SK-N-SH (cell line): ENCODE data around the gene PPM1N. TPM values are rescaled to one million over a fixed set of nuclear protein-coding genes. Genes with fewer than 3 reads are reported as not detected.

Experiments used
- CTCF ChIA-PET: fragments of 300-600, 350-600 bp; formaldehyde crosslinking; extraction: SDS; loops from one replicate; lab custom pipeline; 2021; lab: Yijun Ruan, JAX
- POLR2A ChIA-PET: fragments of 350-600 bp; sonication (Branson Sonifier 250); formaldehyde crosslinking; extraction: SDS; loops from one replicate; lab custom pipeline; 2020; ENCODE audit warnings: antibody characterized with exemption, inconsistent platforms; lab: Yijun Ruan, JAX
- DNase-seq: peaks from one replicate; pipeline ENCODE4 v3.0.0; 2012
- H2AFZ ChIP-seq: fragments of 200-600 bp; sonication (generic); 2 replicates; pipeline ENCODE4 v1.8.1; 2016; ENCODE audit warnings: antibody characterized with exemption, mild to moderate bottlenecking, low read depth
- H3F3A ChIP-seq: fragments of 200-600 bp; sonication (generic); replicated peaks from 2 replicates; pipeline ENCODE3; 2016; ENCODE audit warnings: antibody characterized with exemption, mild to moderate bottlenecking; ENCODE audit not compliant: insufficient read depth
- H3K27ac ChIP-seq, 2 experiments: fragments of 200-500 bp in 1 of 2; fragments of 200-600 bp in 1 of 2; sonication (Bioruptor generic) in 1 of 2; sonication (generic), shearing (Covaris generic) in 1 of 2; 2 replicates each; pipeline versions ENCODE4 v1.5.1 to v1.6.1; 2014 to 2016; ENCODE audit warnings: low read depth in 2 of 2, inconsistent platforms in 1 of 2, low read length in 1 of 2, mild to moderate bottlenecking in 1 of 2, mixed read lengths in 1 of 2
- H3K27me3 ChIP-seq: fragments of 200-600 bp; sonication (generic), shearing (Covaris generic); 2 replicates; pipeline ENCODE4 v1.6.1; 2016; ENCODE audit warnings: mixed run types; ENCODE audit not compliant: insufficient read depth
- H3K36me3 ChIP-seq, 2 experiments: fragments of 200-500 bp in 1 of 2; fragments of 200-600 bp in 1 of 2; sonication (Bioruptor generic) in 1 of 2; sonication (generic) in 1 of 2; replicated peaks in 1 of 2; 2 replicates each; pipeline versions ENCODE3 to v1.5.1; 2014 to 2016; ENCODE audit warnings: low read length in 1 of 2, mild to moderate bottlenecking in 1 of 2; ENCODE audit not compliant: insufficient read depth in 2 of 2, control insufficient read depth in 1 of 2
- H3K4me1 ChIP-seq, 2 experiments: fragments of 200-500 bp in 1 of 2; fragments of 200-600 bp in 1 of 2; sonication (Bioruptor generic) in 1 of 2; sonication (generic), shearing (Covaris generic) in 1 of 2; 2 replicates each; pipeline versions ENCODE4 v1.5.1 to v1.6.1; 2014 to 2016; ENCODE audit warnings: low read depth in 1 of 2, low read length in 1 of 2, mixed run types in 1 of 2; ENCODE audit not compliant: insufficient read depth in 2 of 2, control insufficient read depth in 1 of 2
- H3K4me2 ChIP-seq: fragments of 200-600 bp; sonication (generic), shearing (Covaris generic); 2 replicates; pipeline ENCODE4 v1.6.1; 2017; ENCODE audit warnings: mixed run types
- H3K4me3 ChIP-seq, 2 experiments: fragments of 200-500 bp in 1 of 2; fragments of 200-600 bp in 1 of 2; sonication (Bioruptor generic) in 1 of 2; sonication (generic), shearing (Covaris generic) in 1 of 2; 2 replicates each; pipeline versions ENCODE4 v1.5.1 to v1.8.1; 2014 to 2016; ENCODE audit warnings: low read depth in 2 of 2, inconsistent platforms in 1 of 2, low read length in 1 of 2, mild to moderate bottlenecking in 1 of 2, mixed read lengths in 1 of 2, moderate library complexity in 1 of 2
- H3K79me2 ChIP-seq: fragments of 200-600 bp; sonication (generic); 2 replicates; pipeline ENCODE4 v1.8.1; 2017; ENCODE audit warnings: mild to moderate bottlenecking; ENCODE audit not compliant: insufficient read depth
- H3K9ac ChIP-seq: fragments of 200-600 bp; sonication (generic); 2 replicates; pipeline ENCODE4 v1.6.1; 2017; ENCODE audit warnings: mixed run types
- H3K9me2 ChIP-seq: fragments of 200-600 bp; sonication (generic); 2 replicates; pipeline ENCODE4 v1.6.1; 2017; ENCODE audit warnings: mixed run types
- H3K9me3 ChIP-seq: fragments of 200-600 bp; sonication (generic); 2 replicates; pipeline ENCODE4 v1.6.1; 2017; ENCODE audit warnings: mixed run types, mild to moderate bottlenecking, moderate library complexity
- H4K20me1 ChIP-seq: fragments of 200-600 bp; sonication (generic); 2 replicates; pipeline ENCODE4 v1.6.1; 2017; ENCODE audit warnings: mild to moderate bottlenecking, mixed run types; ENCODE audit not compliant: insufficient read depth
- CHD2 ChIP-seq: fragments of 150-350 bp; IDR thresholded peaks from 2 replicates; pipeline ENCODE4 v1.6.1; 2018; ENCODE audit warnings: low read length; ENCODE audit not compliant: partially characterized antibody
- CTCF ChIP-seq: fragments of 200-600 bp; sonication (generic); IDR thresholded peaks from 2 replicates; pipeline ENCODE4 v1.6.1; 2017; ENCODE audit warnings: antibody characterized with exemption, mild to moderate bottlenecking, moderate library complexity
- EZH2phosphoT487 ChIP-seq: fragments of 200-600 bp; sonication (generic); IDR thresholded peaks from 2 replicates; pipeline ENCODE4 v1.6.1; 2017; ENCODE audit warnings: low read depth, mixed run types, mild to moderate bottlenecking, antibody characterized with exemption, moderate library complexity, borderline replicate concordance
- FOSL2 ChIP-seq: IDR thresholded peaks from 2 replicates; pipeline ENCODE4 v1.4.0; 2012; ENCODE audit warnings: low read depth, mild to moderate bottlenecking, moderate library complexity, borderline replicate concordance
- FOXJ3 ChIP-seq: sonication (generic); formaldehyde crosslinking; IDR thresholded peaks from 2 replicates; pipeline ENCODE4 v1.5.1; 2020; ENCODE audit warnings: mild to moderate bottlenecking, missing genetic modification reagents
- FOXM1 ChIP-seq: IDR thresholded peaks from 2 replicates; pipeline ENCODE4 v1.4.0; 2012; ENCODE audit warnings: low read depth, mild to moderate bottlenecking
- GABPA ChIP-seq: IDR thresholded peaks from 2 replicates; pipeline ENCODE4 v1.4.0; 2012; ENCODE audit warnings: low read depth, mild to moderate bottlenecking
- GATA2 ChIP-seq: sonication (generic); formaldehyde crosslinking; IDR thresholded peaks from 2 replicates; pipeline ENCODE4 v1.5.0; 2020; ENCODE audit warnings: mild to moderate bottlenecking, missing genetic modification reagents
- JUND ChIP-seq: IDR thresholded peaks from 2 replicates; pipeline ENCODE4 v1.4.0; 2012
- MEF2A ChIP-seq: IDR thresholded peaks from 2 replicates; pipeline ENCODE4 v1.4.0; 2012; ENCODE audit warnings: low read depth, borderline replicate concordance
- NRF1 ChIP-seq: IDR thresholded peaks from 2 replicates; pipeline ENCODE4 v1.6.1; 2012; ENCODE audit warnings: low read depth, mild to moderate bottlenecking, low read length
- PBX3 ChIP-seq: IDR thresholded peaks from 2 replicates; pipeline ENCODE4; 2012
- POLR2AphosphoS5 ChIP-seq: IDR thresholded peaks from 2 replicates; pipeline ENCODE4 v1.6.1; 2012; ENCODE audit warnings: low read depth, low read length
- RCOR1 ChIP-seq: fragments of 150-350 bp; IDR thresholded peaks from 2 replicates; pipeline ENCODE4 v1.6.1; 2017; ENCODE audit warnings: antibody characterized with exemption, low read length
- RFX5 ChIP-seq: IDR thresholded peaks from 2 replicates; pipeline ENCODE4 v1.6.1; 2012; ENCODE audit warnings: mild to moderate bottlenecking, improper control_type of control experiment, low read length
- RXRA ChIP-seq: IDR thresholded peaks from 2 replicates; pipeline ENCODE4 v1.4.0; 2012; ENCODE audit warnings: low read depth, mild to moderate bottlenecking, borderline replicate concordance
- TAF1 ChIP-seq: IDR thresholded peaks from 2 replicates; pipeline ENCODE4 v1.6.1; 2012; ENCODE audit warnings: low read depth, mild to moderate bottlenecking, low read length, moderate library complexity, borderline replicate concordance
- TCF12 ChIP-seq: IDR thresholded peaks from 2 replicates; pipeline ENCODE4 v1.4.0; 2012
- TEAD4 ChIP-seq: IDR thresholded peaks from 2 replicates; pipeline ENCODE4 v1.4.0; 2012; ENCODE audit warnings: mild to moderate bottlenecking, borderline replicate concordance; ENCODE audit not compliant: insufficient read depth
- WGBS: methylation state at CpG from one replicate; pipeline ENCODE4 v1.1.6; 2017; ENCODE audit warnings: low lambda C conversion rate; 5-methylcytosine and 5-hydroxymethylcytosine counted together
- polyA plus RNA-seq, 3 experiments: library from polyadenylated mRNA; depleted of rRNA; stranded (reverse); fragments of >200 nt; gene quantifications; 2 replicates each; pipeline ENCODE4 v1.2.3, GENCODE V29; 2012
- TF ChIP-seq, protein P1 (sequence below): IDR thresholded peaks from 2 replicates; pipeline ENCODE4 v1.6.1; 2012; ENCODE audit warnings: mild to moderate bottlenecking, low read depth, low read length, moderate library complexity
- TF ChIP-seq, protein P2 (sequence below): fragments of 150-350 bp; IDR thresholded peaks from 2 replicates; pipeline ENCODE4 v1.6.1; 2017; ENCODE audit warnings: antibody characterized with exemption, low read length, low read depth, borderline replicate concordance
- TF ChIP-seq, protein P3 (sequence below): fragments of 150-350 bp; IDR thresholded peaks from 2 replicates; pipeline ENCODE4 v1.6.1; 2016; ENCODE audit warnings: mild to moderate bottlenecking, low read depth, low read length

The PPM1N gene
- polyA plus RNA-seq, 1 of the 3 experiments (the other 2 are of a cell fraction) = 10.3 TPM

DNA sequence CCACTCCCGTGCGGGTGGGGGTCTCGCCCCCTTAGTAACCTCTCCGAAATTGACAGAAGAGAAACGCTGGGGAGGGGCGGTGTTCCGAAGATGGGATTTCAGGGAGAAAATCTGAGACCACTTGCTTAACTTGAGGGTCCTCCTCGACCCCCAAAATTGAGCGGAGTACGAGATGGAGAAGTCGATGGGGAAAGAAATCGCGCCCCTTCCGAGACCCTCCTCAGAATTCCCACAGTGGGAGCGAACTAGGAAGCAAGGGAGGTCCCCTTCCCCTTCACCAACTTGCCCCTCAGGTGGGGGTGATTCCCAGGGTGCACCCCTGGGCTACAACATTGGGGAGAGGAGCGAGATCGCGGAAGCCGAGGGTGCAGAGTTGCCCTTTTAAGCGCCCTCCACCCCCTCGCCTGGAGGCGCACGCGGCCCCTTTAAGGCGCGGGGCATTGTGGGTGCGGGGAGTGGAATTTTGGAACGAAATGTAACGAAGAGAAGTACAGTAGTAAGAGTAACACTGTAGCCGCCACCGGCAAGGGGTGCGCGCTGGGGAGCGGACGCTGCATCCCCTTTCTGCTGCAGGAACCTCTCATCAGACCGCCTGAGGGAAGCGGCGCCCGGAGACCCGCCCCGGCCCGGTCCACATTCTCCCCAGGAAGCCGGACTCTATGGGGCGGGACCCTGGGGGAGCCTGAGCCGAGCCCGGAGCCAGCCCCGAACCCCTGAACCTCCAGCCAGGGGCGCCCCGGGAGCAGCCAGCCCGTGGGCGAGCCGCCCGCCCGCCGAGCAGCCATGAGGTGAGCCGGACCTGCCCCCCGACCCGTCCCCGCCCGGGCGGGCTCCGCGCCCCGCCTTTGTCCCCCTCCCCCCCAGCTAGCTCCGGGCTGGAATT, 9.0 kb downstream of the PPM1N start, which contains the start of gene VASP:
TSS of gene VASP (plus strand) at position 491 of the 883 bp plus-strand sequence. CDS start at position 784, 293 bp downstream.
- H3K36me3 ChIP-seq = peaks cover 0 to 4% of the 10 kb centered on the region in 2 experiments
- H3K4me1 ChIP-seq = peaks cover 6 to 12% of the 10 kb centered on the region in 2 experiments; a peak in 2 of 4 replicates
- CTCF ChIA-PET = interaction anchor here (0.8 to 2.6 kb wide), 5 partner anchors 19 to 135 kb away, joined by 3 to 11 read pairs (median 5); no protein-coding TSS in a partner anchor
- WGBS = under 1% methylated on average over 32 of the region's 65 CpGs
- H3K9me2 ChIP-seq = no peaks in the 10 kb centered on the region
- H3K79me2 ChIP-seq = peaks cover 52% of the 10 kb centered on the region
- peak; percentile 88 for DNase-seq
- peaks cover 22% of the 10 kb centered on the region for H3F3A ChIP-seq
- no peaks in the 10 kb centered on the region for H3K9me3 ChIP-seq
- H3K4me2 ChIP-seq = peak within 1 kb of the TSS; percentile 100
- POLR2A ChIA-PET = no interaction called here
- H3K27me3 ChIP-seq = no peaks in the 10 kb centered on the region
- H3K4me3 ChIP-seq = peak within 1 kb of the TSS; percentile 74 to 98
- H2AFZ ChIP-seq = peak within 1 kb of the TSS; percentile 78
- peak within 1 kb of the TSS; percentile 92 for H3K9ac ChIP-seq
- peaks cover 20% of the 10 kb centered on the region for H4K20me1 ChIP-seq
- peak within 1 kb of the TSS; percentile 88 to 91 for H3K27ac ChIP-seq
- no peak for TF ChIP-seq JUND
- TF ChIP-seq CHD2 = peak; percentile 56
- no peak for TF ChIP-seq GABPA
- TF ChIP-seq POLR2AphosphoS5 = peak; percentile 94
- peak; percentile 3; the same call in 1 of the 2 replicates for TF ChIP-seq FOSL2
- peak; percentile 8; the same call in 1 of the 2 replicates for TF ChIP-seq TEAD4
- TF ChIP-seq RFX5 = no peak
- TF ChIP-seq TCF12 = no peak
- TF ChIP-seq NRF1 = no peak
- TF ChIP-seq EZH2phosphoT487 = no peak
- TF ChIP-seq GATA2 = no peak
- TF ChIP-seq FOXM1 = no peak
- no peak for TF ChIP-seq MEF2A
- TF ChIP-seq PBX3 = 0 out of 2 replicates have a peak, but pooled peaks have one; percentile 14
- TF ChIP-seq, protein P1, sequence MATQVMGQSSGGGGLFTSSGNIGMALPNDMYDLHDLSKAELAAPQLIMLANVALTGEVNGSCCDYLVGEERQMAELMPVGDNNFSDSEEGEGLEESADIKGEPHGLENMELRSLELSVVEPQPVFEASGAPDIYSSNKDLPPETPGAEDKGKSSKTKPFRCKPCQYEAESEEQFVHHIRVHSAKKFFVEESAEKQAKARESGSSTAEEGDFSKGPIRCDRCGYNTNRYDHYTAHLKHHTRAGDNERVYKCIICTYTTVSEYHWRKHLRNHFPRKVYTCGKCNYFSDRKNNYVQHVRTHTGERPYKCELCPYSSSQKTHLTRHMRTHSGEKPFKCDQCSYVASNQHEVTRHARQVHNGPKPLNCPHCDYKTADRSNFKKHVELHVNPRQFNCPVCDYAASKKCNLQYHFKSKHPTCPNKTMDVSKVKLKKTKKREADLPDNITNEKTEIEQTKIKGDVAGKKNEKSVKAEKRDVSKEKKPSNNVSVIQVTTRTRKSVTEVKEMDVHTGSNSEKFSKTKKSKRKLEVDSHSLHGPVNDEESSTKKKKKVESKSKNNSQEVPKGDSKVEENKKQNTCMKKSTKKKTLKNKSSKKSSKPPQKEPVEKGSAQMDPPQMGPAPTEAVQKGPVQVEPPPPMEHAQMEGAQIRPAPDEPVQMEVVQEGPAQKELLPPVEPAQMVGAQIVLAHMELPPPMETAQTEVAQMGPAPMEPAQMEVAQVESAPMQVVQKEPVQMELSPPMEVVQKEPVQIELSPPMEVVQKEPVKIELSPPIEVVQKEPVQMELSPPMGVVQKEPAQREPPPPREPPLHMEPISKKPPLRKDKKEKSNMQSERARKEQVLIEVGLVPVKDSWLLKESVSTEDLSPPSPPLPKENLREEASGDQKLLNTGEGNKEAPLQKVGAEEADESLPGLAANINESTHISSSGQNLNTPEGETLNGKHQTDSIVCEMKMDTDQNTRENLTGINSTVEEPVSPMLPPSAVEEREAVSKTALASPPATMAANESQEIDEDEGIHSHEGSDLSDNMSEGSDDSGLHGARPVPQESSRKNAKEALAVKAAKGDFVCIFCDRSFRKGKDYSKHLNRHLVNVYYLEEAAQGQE = no peak; the same call in 1 of the 2 replicates
- TF ChIP-seq, protein P2, sequence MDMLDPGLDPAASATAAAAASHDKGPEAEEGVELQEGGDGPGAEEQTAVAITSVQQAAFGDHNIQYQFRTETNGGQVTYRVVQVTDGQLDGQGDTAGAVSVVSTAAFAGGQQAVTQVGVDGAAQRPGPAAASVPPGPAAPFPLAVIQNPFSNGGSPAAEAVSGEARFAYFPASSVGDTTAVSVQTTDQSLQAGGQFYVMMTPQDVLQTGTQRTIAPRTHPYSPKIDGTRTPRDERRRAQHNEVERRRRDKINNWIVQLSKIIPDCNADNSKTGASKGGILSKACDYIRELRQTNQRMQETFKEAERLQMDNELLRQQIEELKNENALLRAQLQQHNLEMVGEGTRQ = no peak
- no peak for TF ChIP-seq CTCF
- no peak for TF ChIP-seq RXRA
- no peak for TF ChIP-seq FOXJ3 (CRISPR knock-in tag)
- no peak for TF ChIP-seq RCOR1
- TF ChIP-seq, protein P3, sequence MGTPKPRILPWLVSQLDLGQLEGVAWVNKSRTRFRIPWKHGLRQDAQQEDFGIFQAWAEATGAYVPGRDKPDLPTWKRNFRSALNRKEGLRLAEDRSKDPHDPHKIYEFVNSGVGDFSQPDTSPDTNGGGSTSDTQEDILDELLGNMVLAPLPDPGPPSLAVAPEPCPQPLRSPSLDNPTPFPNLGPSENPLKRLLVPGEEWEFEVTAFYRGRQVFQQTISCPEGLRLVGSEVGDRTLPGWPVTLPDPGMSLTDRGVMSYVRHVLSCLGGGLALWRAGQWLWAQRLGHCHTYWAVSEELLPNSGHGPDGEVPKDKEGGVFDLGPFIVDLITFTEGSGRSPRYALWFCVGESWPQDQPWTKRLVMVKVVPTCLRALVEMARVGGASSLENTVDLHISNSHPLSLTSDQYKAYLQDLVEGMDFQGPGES = no peak
- TF ChIP-seq TAF1 = peak; percentile 93
